Transverse colon (tissue), 4 donors: Measurements from ENCODE around the gene REM2.

ENCODE experiments used
- POLR2A ChIP-seq: fragments of 450-650 bp; IDR thresholded peaks from one replicate; pipeline ENCODE4 v1.6.1; 2016; ENCODE audit warnings: antibody characterized with exemption, mild to moderate bottlenecking, moderate library complexity
- POLR2AphosphoS5 ChIP-seq, 3 donors: sonication (generic); formaldehyde crosslinking; IDR thresholded peaks; one replicate each; pipeline ENCODE4 v1.6.1; 2016; ENCODE audit warnings: antibody characterized with exemption in 3 of 3
- TF ChIP-seq, protein P1 (sequence below), 5 experiments: fragments of 200-600 bp in 3 of 5; fragments of 450-650 bp in 2 of 5; sonication (generic) in 3 of 5; IDR thresholded peaks; 1 replicate in 2 of 5; 2 replicates in 3 of 5; pipeline ENCODE4 v1.5.1; 2016 to 2017; ENCODE audit warnings: antibody characterized with exemption in 5 of 5, inconsistent platforms in 3 of 5, mild to moderate bottlenecking in 2 of 5, moderate library complexity in 1 of 5

DNA sequence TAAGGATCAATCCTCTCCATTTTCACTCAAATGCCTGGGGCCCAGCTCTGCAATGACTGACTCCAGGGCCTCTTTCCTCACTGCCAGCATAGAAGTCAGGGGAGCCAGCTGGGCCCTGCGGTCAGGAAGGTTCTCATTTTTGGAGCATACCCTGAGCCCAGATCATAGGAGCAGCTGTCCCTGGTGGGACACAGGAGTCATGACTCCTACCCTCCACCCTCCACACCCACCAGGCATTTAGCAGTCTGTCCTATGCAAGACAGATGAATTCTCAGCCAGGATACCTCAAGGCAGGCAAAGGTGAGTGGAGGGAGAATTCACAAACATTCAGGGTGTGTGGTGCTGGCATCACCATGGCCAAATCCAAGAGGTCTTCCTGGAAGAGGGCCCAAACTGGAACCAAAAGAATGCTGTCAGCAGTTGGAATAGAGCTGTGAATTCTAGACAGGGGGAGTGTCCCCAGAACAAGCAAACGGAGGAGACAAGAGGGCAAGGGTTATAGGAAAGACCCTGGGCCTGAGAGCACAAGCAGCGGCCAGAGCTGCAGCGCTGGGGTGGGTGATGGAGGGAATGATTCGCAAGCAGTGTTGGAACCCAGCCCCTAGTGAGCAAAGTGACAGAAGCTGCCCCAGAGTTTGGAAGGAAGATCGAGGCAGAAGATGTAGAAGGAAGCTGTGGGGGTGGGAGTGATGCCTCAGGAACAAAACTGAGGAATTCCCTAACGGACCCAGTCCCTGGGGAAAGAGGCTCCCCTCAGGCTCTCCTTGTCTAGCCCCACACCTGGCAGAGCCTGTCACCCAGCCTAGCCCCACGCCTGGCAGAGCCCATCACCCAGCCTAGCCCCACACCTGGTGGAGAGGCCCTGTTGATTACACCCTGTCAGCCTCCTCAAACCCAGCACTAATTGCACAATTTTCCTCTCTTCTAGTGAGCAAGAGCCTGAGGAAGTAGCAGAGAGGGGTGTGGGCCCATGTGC lies 4.5 kb upstream of the REM2 start:
- TF ChIP-seq, protein P1, sequence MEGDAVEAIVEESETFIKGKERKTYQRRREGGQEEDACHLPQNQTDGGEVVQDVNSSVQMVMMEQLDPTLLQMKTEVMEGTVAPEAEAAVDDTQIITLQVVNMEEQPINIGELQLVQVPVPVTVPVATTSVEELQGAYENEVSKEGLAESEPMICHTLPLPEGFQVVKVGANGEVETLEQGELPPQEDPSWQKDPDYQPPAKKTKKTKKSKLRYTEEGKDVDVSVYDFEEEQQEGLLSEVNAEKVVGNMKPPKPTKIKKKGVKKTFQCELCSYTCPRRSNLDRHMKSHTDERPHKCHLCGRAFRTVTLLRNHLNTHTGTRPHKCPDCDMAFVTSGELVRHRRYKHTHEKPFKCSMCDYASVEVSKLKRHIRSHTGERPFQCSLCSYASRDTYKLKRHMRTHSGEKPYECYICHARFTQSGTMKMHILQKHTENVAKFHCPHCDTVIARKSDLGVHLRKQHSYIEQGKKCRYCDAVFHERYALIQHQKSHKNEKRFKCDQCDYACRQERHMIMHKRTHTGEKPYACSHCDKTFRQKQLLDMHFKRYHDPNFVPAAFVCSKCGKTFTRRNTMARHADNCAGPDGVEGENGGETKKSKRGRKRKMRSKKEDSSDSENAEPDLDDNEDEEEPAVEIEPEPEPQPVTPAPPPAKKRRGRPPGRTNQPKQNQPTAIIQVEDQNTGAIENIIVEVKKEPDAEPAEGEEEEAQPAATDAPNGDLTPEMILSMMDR (IDR thresholded peaks at IDR 0.05): no peak
- no peak for TF ChIP-seq POLR2A
- no peak for TF ChIP-seq POLR2AphosphoS5 (IDR thresholded peaks at IDR 0.05)
